ENCODE measurements around the gene PTCD3.

GRCh38 chr2:86136141-86136540, 30.1 kb downstream of the PTCD3 start:
- TF ChIP-seq, protein P1, sequence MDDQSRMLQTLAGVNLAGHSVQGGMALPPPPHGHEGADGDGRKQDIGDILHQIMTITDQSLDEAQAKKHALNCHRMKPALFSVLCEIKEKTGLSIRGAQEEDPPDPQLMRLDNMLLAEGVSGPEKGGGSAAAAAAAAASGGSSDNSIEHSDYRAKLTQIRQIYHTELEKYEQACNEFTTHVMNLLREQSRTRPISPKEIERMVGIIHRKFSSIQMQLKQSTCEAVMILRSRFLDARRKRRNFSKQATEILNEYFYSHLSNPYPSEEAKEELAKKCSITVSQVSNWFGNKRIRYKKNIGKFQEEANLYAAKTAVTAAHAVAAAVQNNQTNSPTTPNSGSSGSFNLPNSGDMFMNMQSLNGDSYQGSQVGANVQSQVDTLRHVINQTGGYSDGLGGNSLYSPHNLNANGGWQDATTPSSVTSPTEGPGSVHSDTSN (IDR thresholded peaks at IDR 0.05): no peak
- TF ChIP-seq YY1 (IDR thresholded peaks at IDR 0.05; ENCODE audit: low read depth) (no peak), CHD2 (IDR thresholded peaks at IDR 0.05; ENCODE audit: low read length, partially characterized antibody) (no peak), JUND (IDR thresholded peaks at IDR 0.05) (no peak), CTCF (IDR thresholded peaks at IDR 0.05) (no peak), MAX (IDR thresholded peaks at IDR 0.05; ENCODE audit: low read depth) (no peak), TEAD4 (IDR thresholded peaks at IDR 0.05; ENCODE audit: borderline replicate concordance, insufficient read depth) (no peak), FOSL2 (IDR thresholded peaks at IDR 0.05; ENCODE audit: borderline replicate concordance, low read depth) (no peak), EP300 (IDR thresholded peaks at IDR 0.05; ENCODE audit: borderline replicate concordance in 1 of 2, low read depth in 1 of 2, low read length in 1 of 2) (no peak)
- TF ChIP-seq, protein P2, sequence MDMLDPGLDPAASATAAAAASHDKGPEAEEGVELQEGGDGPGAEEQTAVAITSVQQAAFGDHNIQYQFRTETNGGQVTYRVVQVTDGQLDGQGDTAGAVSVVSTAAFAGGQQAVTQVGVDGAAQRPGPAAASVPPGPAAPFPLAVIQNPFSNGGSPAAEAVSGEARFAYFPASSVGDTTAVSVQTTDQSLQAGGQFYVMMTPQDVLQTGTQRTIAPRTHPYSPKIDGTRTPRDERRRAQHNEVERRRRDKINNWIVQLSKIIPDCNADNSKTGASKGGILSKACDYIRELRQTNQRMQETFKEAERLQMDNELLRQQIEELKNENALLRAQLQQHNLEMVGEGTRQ (IDR thresholded peaks at IDR 0.05; ENCODE audit: borderline replicate concordance, low read depth, low read length): no peak
